GM12878 (cell line): ENCODE data around the gene EHBP1L1. TPM values are rescaled to one million over a fixed set of nuclear protein-coding genes. Genes with fewer than 3 reads are reported as not detected.

ENCODE experiments used
- ATAC-seq: fragments of 200-7000 bp; cut with Tn5 transposase; 3 replicates; pipeline ENCODE4 v1.9.1; 2020; ENCODE audit warnings: mild to moderate bottlenecking, moderate library complexity
- BruUV-seq: library from RNA; stranded (reverse); fragments of 400-500 nt; replicated peaks from 2 replicates; lab custom pipeline; 2021; lab: Mats Ljungman, UMichigan
- CTCF ChIA-PET: fragments of 300-600 bp; sonication (Branson Sonifier 250); formaldehyde crosslinking; extraction: SDS; loops from one replicate; lab custom pipeline; 2021; ENCODE audit warnings: inconsistent platforms; lab: Yijun Ruan, JAX
- POLR2A ChIA-PET: fragments of 350-600 bp; formaldehyde crosslinking; extraction: SDS; loops from one replicate; lab custom pipeline; 2021; ENCODE audit warnings: inconsistent platforms; lab: Charles Lee
- RAD21 ChIA-PET: fragments of 300-600 bp; sonication (Branson Sonifier 250); formaldehyde crosslinking; loops from one replicate; lab custom pipeline; 2023; ENCODE audit warnings: antibody characterized with exemption; ENCODE audit not compliant: unreplicated experiment; lab: Charles Lee
- SMC1A ChIA-PET: fragments of 300-600 bp; sonication (Branson Sonifier 250); formaldehyde crosslinking; loops from one replicate; lab custom pipeline; 2023; ENCODE audit not compliant: unreplicated experiment, uncharacterized antibody; lab: Charles Lee
- DNase-seq: peaks from one replicate; pipeline ENCODE4 v3.0.0-alpha.2; 2011; ENCODE audit warnings: low read depth, low spot score
- FAIRE-seq: peaks from 3 replicates; lab custom pipeline; 2011; peaks lifted over from hg19 to GRCh38; lab: Jason Lieb, UNC
- H2AFZ ChIP-seq: 2 replicates; pipeline ENCODE4 v1.6.0; 2011; ENCODE audit warnings: low read depth, low read length, control low read depth; ENCODE audit not compliant: control insufficient read depth
- H3K27ac ChIP-seq: 2 replicates; pipeline ENCODE4 v1.5.1; 2011; ENCODE audit warnings: control low read depth; ENCODE audit not compliant: control insufficient read depth, insufficient read depth
- H3K27me3 ChIP-seq, 2 experiments: replicated peaks in 1 of 2; 2 replicates each; pipeline versions ENCODE4 v1.6.0 to v1.6.1; 2011; ENCODE audit warnings: low read length in 1 of 2; ENCODE audit not compliant: control insufficient read depth in 2 of 2, insufficient read depth in 2 of 2
- H3K36me3 ChIP-seq, 2 experiments: 2 replicates each; pipeline ENCODE4 v1.5.1; 2011; ENCODE audit warnings: low read length in 1 of 2; ENCODE audit not compliant: control insufficient read depth in 2 of 2, insufficient read depth in 2 of 2
- H3K4me1 ChIP-seq: 2 replicates; pipeline ENCODE4 v1.6.1; 2011; ENCODE audit warnings: mild to moderate bottlenecking, low read length, moderate library complexity, mixed read lengths; ENCODE audit not compliant: control insufficient read depth, insufficient read depth
- H3K4me2 ChIP-seq: 2 replicates; pipeline ENCODE4 v1.6.0; 2011; ENCODE audit warnings: control low read depth; ENCODE audit not compliant: control insufficient read depth, insufficient read depth
- H3K4me3 ChIP-seq: fragments of 200-600 bp; sonication (generic); 2 replicates; pipeline ENCODE4 v1.5.1; 2016
- H3K79me2 ChIP-seq: 2 replicates; pipeline ENCODE4 v1.6.0; 2011; ENCODE audit warnings: low read length; ENCODE audit not compliant: control insufficient read depth, insufficient read depth
- H3K9ac ChIP-seq: 2 replicates; pipeline ENCODE4 v1.8.0; 2011; ENCODE audit warnings: low read length, control low read depth, mixed read lengths; ENCODE audit not compliant: control insufficient read depth, insufficient read depth
- H3K9me3 ChIP-seq: replicated peaks from 3 replicates; pipeline ENCODE4 v1.5.1; 2011; ENCODE audit warnings: mild to moderate bottlenecking, low read length; ENCODE audit not compliant: control insufficient read depth, insufficient read depth
- H4K20me1 ChIP-seq: 2 replicates; pipeline ENCODE4 v1.6.0; 2011; ENCODE audit not compliant: control insufficient read depth, insufficient read depth
- JUND ChIP-seq: IDR thresholded peaks from 2 replicates; pipeline ENCODE4 v1.6.1; 2012; ENCODE audit warnings: low read depth, mild to moderate bottlenecking, low read length, improper control_type of control experiment, moderate library complexity
- PAX5 ChIP-seq: IDR thresholded peaks from 2 replicates; pipeline ENCODE4 v1.6.1; 2011; ENCODE audit warnings: low read depth, low read length, borderline replicate concordance
- POLR2A ChIP-seq: IDR thresholded peaks from 2 replicates; pipeline ENCODE4 v1.6.1; 2011; ENCODE audit warnings: low read depth, mild to moderate bottlenecking, low read length
- ZNF274 ChIP-seq: IDR thresholded peaks from one replicate; pipeline ENCODE4 v1.8.0; 2011; ENCODE audit not compliant: insufficient read length, insufficient read depth
- WGBS: methylation state at CpG from one replicate; pipeline ENCODE4 v1.1.6; 2016; ENCODE audit warnings: low lambda C conversion rate; ENCODE audit not compliant: insufficient replicate concordance, insufficient coverage; ENCODE audit errors: missing lambda C conversion rate; 5-methylcytosine and 5-hydroxymethylcytosine counted together
- in situ Hi-C: fragments of 300-500 bp; cut with MboI; formaldehyde crosslinking; loops from 9 replicates; pipeline ENCODE4 v1.14.3; 2018; ENCODE audit warnings: mixed read lengths
- intact Hi-C: fragments of 100-400 bp; cut with micrococcal nuclease; formaldehyde crosslinking; loops from one replicate; pipeline ENCODE4 v1.14.2; 2022; ENCODE audit not compliant: unreplicated experiment
- polyA plus RNA-seq, 11 experiments: library from polyadenylated mRNA; depleted of rRNA in 4 of 11; unstranded in 6 of 11; stranded (reverse) in 5 of 11; fragments of >200 nt; fragmentation: Nextera tagmentation in 4 of 11; fragmentation: Illumina TruSeq in 1 of 11; extraction: Ambion mirVana in 4 of 11; extraction: Trizol in 1 of 11; gene quantifications; 1 replicate in 1 of 11; 2 replicates in 10 of 11; pipeline versions ENCODE4 v1.2.1 to v1.2.3, GENCODE V29; 2011 to 2016; ENCODE audit warnings: inconsistent platforms in 2 of 11, missing spikeins in 2 of 11, low read depth in 1 of 11
- total RNA-seq, 4 experiments: library from RNA; depleted of rRNA in 3 of 4; stranded (reverse); fragments of >200 nt in 3 of 4; fragmentation: Illumina TruSeq in 1 of 4; extraction: Trizol in 1 of 4; gene quantifications; 2 replicates each; pipeline versions ENCODE4 v1.2.1 to v1.2.3, GENCODE V29; 2013 to 2021
- TF ChIP-seq, protein P1 (sequence below): fragments of 450-650 bp; formaldehyde crosslinking; IDR thresholded peaks from 2 replicates; pipeline ENCODE4 v1.4.0; 2020; ENCODE audit warnings: mild to moderate bottlenecking, moderate library complexity

Gene EHBP1L1
- total and polyA plus RNA-seq, 10 of the 15 experiments (the other 5 are each of a cell fraction or from before 2014, with no cell fraction given): 0.06 to 99.4 (median 32.7) TPM

DNA sequence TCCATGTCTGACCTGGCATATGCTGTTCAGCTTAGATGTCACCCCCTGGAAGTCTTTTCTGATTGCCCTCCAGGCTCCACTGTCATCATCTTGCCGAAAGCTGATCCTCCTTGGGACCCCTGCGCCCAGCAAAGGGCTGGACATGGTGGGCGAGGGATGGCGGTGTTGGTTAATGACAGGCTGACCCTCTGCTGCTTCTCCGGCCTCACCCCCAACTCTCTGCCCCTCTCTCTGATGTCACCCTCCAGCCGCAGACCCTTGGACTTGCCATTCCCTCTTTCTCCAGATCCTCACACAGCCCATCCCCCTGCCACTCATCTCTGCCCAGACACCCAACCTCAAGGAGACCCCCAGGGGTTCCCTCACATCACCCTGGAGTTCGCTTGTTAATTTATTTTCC lies 2.3 kb downstream of the EHBP1L1 start (continued):
- TF ChIP-seq, protein P1, sequence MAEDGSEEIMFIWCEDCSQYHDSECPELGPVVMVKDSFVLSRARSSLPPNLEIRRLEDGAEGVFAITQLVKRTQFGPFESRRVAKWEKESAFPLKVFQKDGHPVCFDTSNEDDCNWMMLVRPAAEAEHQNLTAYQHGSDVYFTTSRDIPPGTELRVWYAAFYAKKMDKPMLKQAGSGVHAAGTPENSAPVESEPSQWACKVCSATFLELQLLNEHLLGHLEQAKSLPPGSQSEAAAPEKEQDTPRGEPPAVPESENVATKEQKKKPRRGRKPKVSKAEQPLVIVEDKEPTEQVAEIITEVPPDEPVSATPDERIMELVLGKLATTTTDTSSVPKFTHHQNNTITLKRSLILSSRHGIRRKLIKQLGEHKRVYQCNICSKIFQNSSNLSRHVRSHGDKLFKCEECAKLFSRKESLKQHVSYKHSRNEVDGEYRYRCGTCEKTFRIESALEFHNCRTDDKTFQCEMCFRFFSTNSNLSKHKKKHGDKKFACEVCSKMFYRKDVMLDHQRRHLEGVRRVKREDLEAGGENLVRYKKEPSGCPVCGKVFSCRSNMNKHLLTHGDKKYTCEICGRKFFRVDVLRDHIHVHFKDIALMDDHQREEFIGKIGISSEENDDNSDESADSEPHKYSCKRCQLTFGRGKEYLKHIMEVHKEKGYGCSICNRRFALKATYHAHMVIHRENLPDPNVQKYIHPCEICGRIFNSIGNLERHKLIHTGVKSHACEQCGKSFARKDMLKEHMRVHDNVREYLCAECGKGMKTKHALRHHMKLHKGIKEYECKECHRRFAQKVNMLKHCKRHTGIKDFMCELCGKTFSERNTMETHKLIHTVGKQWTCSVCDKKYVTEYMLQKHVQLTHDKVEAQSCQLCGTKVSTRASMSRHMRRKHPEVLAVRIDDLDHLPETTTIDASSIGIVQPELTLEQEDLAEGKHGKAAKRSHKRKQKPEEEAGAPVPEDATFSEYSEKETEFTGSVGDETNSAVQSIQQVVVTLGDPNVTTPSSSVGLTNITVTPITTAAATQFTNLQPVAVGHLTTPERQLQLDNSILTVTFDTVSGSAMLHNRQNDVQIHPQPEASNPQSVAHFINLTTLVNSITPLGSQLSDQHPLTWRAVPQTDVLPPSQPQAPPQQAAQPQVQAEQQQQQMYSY (CRISPR knock-in tag): no peak
- no peak for TF ChIP-seq JUND
- no peak for TF ChIP-seq ZNF274

DNA sequence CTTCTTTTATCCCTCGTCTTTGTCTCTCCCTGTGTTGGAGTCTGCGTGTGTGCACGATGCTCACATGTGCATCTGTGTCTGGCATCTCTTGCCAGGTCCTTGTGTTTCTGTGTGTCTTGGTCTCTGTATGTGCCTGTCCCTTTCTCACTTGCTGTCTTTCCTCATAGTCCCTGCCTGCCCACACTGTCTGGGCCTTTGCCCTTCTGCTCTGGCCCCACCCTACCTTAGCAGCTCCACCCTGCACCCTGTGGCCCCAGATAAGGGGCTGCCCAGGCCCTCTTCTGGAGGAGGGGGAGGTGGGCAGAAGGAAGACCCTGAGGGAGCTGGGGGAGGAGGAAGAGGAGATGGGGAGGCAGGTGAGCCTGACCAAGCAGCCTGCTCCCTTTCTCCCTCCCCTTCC lies 2.8 kb downstream of the EHBP1L1 start:
- Histone ChIP-seq H3K4me1 (peaks cover 17% of the 10 kb centered on the region), H3K9me3 (no peaks in the 10 kb centered on the region), H3K4me2 (no peak overlapping the region), H3K27me3 (no peaks in the 10 kb centered on the region), H3K36me3 (peaks cover 5 to 15% of the 10 kb centered on the region in 2 experiments; a peak in 3 of 4 replicates), H3K9ac (no peak overlapping the region), H3K27ac (no peak overlapping the region; the same call in 1 of the 2 replicates), H3K4me3 (0 out of 2 replicates have a peak overlapping the region, but pooled peaks have one; percentile 1), H2AFZ (no peak overlapping the region), H3K79me2 (peaks cover 46% of the 10 kb centered on the region), H4K20me1 (no peaks in the 10 kb centered on the region; the same call in 1 of the 2 replicates)
- DNase-seq: no peak
- CTCF ChIA-PET: interaction anchor here (5.7 kb wide), 1 partner anchor 9 kb away, joined by 130 read pairs; no protein-coding TSS in a partner anchor
- POLR2A ChIA-PET: interaction anchor here (0.5 to 4.9 kb wide), 3 partner anchors 9 to 613 kb away, joined by 3 to 129 read pairs (median 34); partner anchors contain the start of genes MAP3K11 and PCNX3
- FAIRE-seq: no peak
- intact Hi-C loops: no loop called here
- 97% methylated on average over 3 of the region's 3 CpGs for WGBS
- in situ Hi-C loops: no loop called here
- no peak for ATAC-seq
- SMC1A ChIA-PET: interaction anchor here (0.6 to 4.2 kb wide), 2 partner anchors 9 to 15 kb away, joined by 3 to 93 read pairs; no protein-coding TSS in a partner anchor
- BruUV-seq: no TSS peak
- TF ChIP-seq POLR2A: peak; percentile 40; the same call in 1 of the 2 replicates
- TF ChIP-seq PAX5: no peak
- RAD21 ChIA-PET: interaction anchor here (0.9 to 4.0 kb wide), 2 partner anchors 9 to 37 kb away, joined by 3 to 132 read pairs; no protein-coding TSS in a partner anchor
